D721Med (cell line): ENCODE data around the gene PHF13.

Experiments used
- DNase-seq: peaks from one replicate; pipeline ENCODE4 v3.0.0; 2011; ENCODE audit warnings: low spot score; ENCODE audit not compliant: insufficient read length
- FAIRE-seq: peaks from 2 replicates; lab custom pipeline; 2011; peaks lifted over from hg19 to GRCh38; lab: Jason Lieb, UNC
- TF ChIP-seq, protein P1 (sequence below): IDR thresholded peaks from 2 replicates; pipeline ENCODE4 v1.5.1; 2012; ENCODE audit warnings: mild to moderate bottlenecking, control low read depth; ENCODE audit not compliant: insufficient read depth; ENCODE audit errors: missing control alignments

The PHF13 gene

DNA sequence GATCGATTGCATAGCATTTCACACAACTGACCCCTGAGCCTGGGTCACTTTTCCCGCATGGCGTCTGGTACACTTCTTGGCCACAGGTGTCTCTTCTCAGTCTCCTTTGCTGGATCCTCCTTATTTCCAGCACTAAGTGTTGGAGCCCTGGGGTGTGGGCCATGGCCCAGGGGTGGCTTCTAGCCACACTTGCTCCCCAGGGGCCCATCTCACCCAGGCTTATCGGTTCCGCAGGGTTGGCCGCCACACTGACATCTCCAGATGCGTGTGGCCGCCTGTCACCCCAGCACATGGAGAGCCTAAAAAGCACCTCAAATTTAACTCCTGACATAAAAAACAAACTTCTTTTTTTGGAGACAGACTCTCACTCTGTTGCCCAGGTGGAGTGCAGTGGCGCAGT lies 13.5 kb downstream of the PHF13 start:
- DNase-seq, result no peak
- FAIRE-seq, result no peak
- TF ChIP-seq, protein P1, sequence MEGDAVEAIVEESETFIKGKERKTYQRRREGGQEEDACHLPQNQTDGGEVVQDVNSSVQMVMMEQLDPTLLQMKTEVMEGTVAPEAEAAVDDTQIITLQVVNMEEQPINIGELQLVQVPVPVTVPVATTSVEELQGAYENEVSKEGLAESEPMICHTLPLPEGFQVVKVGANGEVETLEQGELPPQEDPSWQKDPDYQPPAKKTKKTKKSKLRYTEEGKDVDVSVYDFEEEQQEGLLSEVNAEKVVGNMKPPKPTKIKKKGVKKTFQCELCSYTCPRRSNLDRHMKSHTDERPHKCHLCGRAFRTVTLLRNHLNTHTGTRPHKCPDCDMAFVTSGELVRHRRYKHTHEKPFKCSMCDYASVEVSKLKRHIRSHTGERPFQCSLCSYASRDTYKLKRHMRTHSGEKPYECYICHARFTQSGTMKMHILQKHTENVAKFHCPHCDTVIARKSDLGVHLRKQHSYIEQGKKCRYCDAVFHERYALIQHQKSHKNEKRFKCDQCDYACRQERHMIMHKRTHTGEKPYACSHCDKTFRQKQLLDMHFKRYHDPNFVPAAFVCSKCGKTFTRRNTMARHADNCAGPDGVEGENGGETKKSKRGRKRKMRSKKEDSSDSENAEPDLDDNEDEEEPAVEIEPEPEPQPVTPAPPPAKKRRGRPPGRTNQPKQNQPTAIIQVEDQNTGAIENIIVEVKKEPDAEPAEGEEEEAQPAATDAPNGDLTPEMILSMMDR, result no peak

DNA sequence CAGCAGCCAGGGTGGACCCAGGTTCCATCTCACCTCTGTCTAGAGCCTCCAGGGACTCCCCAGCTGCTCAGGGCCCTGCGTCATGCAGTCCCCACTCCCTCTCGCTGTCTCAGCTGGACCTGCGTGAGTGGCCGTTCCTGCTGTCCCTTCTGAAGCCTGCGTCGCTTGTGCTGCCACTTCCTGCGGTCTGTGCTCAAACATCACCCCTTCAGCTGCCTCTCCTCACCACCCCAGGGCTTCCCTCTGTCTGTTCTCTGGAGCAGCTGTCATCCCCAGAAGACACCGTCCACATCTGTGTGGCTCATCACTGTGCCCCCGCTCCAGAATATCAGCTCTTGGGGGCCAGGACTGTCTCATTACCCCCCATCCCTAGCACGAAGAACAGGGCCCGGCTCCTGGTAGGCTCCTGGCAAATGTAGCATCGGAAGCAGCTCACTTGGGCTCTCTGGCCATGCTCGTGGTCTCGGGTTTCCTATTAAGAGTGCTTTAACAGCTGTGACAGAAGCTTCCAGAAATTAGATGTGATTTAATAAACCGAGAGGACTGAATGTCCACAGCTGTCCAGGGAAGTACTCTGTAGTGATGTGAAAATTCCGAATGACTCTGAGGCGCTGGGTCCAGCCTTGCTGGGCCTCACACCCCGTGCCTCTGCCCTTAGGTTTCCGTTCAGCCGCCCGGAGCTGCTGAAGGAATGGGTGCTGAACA lies 14.5 kb downstream of the PHF13 start:
- DNase-seq (no peak), FAIRE-seq (no peak)
- TF ChIP-seq, protein P1, result no peak

DNA sequence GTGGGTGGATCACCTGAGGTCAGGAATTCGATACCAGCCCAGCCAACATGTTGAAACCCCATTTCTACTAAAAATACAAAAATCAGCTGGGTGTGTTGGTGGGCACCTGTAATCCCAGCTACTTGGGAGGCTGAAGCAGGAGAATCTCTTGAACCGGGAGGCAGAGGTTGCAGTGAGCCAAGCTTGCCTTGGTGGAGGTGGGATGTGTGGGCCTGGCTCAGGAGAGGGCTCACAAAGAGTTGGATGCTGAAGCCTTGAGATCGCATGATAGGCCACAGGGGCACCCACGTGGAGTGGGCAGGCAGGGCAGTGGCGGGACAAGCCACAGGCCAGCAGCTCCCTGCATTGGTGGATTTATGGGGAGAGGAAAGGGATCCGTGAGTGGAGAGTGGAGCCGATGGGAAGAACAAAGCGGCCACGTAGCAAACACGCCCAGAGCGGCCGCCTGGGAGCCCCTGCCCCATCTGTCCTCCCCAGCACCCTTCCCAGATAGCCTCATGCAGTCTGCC lies 15.5 kb downstream of the PHF13 start:
- DNase-seq (no peak), FAIRE-seq (no peak)
- TF ChIP-seq, protein P1, result no peak

DNA sequence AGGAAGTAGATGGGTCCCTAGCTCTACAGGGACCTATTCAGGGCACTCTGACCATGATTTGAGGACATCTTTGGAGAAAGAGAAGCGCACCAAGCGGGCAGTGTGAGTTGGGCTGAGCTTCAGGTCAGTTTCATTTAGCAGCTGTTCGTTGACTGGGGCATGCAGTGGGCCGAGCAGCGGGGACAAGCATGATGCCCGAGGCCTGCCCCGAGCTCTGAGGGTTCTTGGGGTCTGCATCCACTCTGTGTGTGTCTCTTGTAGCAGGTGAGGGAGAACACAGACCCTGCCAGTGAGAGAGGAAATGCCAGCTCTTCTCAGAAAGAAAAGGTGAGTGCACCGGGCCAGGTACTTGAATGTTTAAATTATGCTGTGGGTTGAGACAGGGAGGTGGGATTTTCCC lies 16.5 kb downstream of the PHF13 start:
- DNase-seq, result no peak
- no peak for FAIRE-seq
- TF ChIP-seq, protein P1, result no peak

DNA sequence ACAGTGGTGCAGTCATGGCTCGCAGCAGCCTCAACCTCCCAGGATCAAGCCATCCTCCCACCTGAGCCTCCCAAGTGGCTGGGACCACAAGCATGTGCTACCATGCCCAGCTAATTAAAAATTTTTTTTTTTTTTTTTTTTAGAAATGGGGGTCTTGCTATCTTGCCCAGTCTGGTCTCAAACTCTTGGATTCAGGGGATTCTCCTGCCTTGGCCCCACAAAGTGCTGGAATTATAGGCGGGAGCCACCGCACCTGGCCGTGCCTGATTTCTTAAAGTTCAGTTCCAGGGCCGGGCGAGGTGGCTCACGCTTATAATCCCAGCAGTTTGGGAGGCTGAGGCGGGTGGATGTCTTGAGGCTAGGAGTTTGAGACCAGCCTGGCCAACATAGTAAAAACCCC lies 17.5 kb downstream of the PHF13 start:
- TF ChIP-seq, protein P1, result no peak
- FAIRE-seq (no peak), DNase-seq (no peak)

DNA sequence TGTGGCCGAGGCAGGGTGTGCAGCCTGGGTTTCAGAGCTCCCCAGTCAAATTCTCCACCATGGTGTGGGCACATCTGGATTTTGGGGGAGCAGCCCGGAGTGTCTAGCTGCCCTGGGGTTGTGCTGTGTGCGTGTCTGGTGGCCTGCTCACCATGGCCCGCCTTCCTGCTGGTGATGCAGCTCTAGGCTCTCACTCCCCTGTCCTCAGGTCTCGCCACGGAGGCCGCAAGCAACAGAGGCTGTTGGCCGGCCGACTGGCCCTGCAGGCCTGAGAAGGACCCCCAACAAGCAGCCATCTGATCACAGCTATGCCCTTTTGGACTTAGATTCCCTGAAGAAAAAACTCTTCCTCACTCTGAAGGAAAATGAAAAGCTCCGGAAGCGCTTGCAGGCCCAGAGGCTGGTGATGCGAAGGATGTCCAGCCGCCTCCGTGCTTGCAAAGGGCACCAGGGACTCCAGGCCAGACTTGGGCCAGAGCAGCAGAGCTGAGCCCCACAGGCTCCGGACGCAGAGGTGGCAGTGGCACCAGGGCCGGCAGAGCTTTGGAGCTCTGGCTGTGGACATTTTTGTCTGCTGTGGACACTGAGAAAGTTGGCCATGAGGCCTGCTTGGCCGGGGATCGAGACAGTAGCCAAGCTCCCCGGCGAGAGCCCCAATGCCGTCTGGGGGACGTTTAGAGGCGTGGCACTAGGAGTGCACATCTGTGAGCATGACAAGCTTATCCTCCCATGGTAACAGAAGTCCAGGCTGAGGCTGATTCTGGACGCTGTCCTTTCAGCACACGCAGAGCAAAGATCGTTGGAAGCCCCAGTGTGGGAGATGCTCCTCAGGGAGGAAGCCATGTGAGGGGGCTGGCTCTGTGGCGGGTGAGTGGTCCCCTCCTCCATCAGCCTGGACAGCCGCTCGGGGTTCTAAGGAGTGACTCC lies 19.3 kb downstream of the PHF13 start:
- DNase-seq (no peak), FAIRE-seq (no peak)
- TF ChIP-seq, protein P1, result no peak
